Measurements from ENCODE around the gene TM4SF20.

DNA sequence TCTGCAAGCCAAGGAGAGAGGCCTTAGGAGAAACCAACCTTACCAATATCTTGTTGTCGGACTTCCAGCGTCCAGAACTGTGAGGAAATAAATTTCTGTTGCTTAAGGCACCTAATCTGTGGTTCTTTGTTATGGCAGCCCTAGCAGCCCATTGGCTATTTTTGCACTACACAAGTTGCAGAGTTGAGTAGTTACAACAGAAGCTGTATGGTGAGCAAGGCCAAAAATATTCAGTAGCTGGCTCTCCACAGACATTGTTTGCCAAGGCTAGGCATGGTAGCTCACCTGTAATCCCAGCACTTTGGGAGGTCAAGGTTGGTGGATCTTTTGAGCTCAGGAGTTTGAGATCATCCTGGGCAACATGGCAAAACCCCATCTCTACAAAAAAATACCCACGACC, 35.7 kb upstream of the TM4SF20 start:
- TF ChIP-seq, protein P1, sequence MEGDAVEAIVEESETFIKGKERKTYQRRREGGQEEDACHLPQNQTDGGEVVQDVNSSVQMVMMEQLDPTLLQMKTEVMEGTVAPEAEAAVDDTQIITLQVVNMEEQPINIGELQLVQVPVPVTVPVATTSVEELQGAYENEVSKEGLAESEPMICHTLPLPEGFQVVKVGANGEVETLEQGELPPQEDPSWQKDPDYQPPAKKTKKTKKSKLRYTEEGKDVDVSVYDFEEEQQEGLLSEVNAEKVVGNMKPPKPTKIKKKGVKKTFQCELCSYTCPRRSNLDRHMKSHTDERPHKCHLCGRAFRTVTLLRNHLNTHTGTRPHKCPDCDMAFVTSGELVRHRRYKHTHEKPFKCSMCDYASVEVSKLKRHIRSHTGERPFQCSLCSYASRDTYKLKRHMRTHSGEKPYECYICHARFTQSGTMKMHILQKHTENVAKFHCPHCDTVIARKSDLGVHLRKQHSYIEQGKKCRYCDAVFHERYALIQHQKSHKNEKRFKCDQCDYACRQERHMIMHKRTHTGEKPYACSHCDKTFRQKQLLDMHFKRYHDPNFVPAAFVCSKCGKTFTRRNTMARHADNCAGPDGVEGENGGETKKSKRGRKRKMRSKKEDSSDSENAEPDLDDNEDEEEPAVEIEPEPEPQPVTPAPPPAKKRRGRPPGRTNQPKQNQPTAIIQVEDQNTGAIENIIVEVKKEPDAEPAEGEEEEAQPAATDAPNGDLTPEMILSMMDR (IDR thresholded peaks at IDR 0.05) = no peak
- TF ChIP-seq POLR2A (IDR thresholded peaks at IDR 0.05) = no peak

All from lower leg skin (tissue), 3 donors.